NCI-H446 treated with DMSO at 0.1 percent for 48 hours (cell line): Measurements from ENCODE around the gene SLC4A7.
"Not testable (repeated sequence)": the region's sequence is repeated elsewhere in the genome, so short reads cannot be mapped to it uniquely, and the experiment has no call there.

Source experiments
- DNase-seq: peaks from one replicate; lab custom pipeline; 2025; lab: John Stamatoyannopoulos, UW

The SLC4A7 gene

DNA sequence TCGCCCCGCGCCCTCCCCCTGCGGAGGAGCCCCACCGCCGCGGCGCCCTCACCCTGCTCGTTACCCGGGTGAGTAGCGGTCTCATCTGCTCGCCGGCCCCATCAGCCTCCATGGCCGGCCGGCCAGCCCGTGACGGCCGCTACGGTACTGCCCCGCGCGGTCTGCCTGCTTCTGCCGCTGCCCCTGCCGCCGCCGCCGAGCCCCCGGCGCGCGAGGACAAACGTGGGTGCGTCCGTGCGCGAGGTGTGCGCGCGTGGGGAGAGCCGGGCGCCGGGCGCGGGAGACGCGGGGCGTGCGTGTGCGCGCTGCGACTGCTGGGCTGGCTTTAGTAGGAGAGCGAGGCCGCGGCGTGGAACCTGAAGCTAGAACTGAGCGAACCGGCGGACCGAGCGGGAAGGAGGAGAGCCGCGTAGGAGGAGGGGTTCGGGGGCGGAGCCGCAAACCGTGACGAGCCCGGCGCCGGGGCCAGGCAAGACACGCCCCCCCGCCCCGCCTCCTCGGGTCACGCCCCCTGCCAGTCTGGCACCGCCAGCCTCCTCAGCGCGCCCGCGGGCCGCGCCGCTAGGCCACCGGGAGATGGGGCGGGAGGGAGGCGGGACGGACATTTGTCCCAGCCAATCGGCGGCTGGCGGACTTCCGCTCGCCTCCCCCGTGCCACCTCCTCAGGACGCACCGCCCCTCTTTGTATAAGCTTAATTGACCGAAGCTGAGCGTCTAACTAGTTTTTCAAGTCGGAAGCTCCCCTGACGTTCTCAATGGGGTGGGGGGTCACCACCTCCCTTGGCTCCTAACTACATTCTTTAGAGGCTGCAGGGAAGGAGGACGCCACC is at the start of gene SLC4A7:
Gene SLC4A7 (minus strand): TSS at position 370 of the 830 bp plus-strand sequence. CDS start 258 bp downstream, at position 112.
- peak; percentile 93 for DNase-seq

DNA sequence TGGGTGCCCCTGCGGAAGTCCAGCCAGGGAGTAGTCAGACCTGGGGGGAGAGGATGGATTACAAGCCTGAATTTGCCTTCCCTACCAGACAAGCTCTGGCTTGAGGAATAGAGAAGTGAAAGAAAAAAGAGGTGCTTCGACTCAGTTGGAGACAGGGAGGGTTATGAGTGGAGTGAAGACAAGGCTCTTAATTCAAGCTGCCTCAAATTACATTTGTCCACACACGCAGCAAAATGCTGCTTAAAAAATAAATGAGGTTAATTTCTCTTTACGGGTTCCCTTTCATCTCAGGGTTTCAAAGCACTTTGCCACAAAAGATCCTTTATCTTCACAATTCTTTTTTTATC is 49.0 kb upstream of the SLC4A7 start:
- no peak for DNase-seq

DNA sequence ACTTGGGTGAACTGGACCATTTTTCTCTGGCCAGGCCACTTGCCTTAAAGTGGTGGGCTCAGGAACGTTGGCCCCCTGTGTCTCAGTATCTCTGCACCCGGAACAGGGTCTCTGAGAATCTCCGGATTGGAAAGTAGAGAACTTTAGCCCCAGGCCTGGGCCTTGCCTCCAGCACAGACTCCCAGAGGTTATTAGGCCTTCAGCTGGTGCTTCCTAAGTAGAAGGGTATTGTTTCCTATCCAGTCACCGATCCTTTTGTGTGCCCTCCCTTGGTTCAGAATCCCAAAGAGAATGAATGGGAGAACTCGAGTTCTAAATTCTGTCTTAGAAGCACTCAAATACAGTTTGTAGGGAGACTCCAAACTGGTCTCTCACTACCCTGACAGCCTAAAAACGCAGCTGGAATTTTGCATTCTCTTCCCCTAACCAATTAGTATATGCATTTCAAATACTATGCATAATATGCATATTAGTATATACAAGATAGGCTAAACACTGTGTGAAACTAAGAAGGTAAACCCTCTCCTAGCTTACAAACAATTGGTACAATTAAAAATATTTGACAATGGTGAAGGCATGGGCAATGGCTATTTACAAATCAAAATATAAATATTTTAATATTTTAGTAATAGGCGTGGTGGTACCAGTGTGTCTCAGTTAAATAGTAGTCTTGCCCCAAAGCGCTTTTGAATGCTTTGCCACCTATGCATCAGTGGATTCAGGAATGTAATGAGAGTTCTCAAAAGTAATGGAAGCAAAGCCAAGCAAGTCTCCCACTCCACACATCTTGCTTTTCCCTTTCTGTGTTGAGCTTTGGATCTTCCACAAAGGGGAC is 48.5 kb upstream of the SLC4A7 start:
- DNase-seq: no peak

DNA sequence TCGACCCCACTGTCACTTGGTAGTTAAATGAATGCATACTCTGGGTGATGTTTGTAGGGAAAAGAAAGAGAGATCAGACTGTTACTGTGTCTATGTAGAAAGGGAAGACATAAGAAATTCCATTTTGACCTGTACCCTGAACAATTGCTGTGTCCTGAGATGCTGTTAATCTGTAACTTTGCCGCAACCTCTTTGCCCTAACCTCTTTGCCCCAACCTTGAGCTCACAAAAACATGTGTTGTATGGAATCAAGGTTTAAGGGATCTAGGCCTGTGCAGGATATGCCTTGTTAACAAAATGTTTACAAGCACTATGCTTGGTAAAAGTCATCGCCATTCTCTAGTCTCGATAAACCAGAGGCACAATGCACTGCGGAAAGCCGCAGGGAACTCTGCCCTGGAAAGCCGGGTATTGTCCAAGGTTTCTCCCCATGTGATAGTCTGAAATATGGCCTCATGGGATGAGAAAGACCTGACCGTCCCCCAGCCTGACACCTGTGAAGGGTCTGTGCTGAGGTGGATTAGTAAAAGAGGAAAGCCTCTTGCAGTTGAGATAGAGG is 47.1 kb upstream of the SLC4A7 start:
- DNase-seq: not testable (repeated sequence)

DNA sequence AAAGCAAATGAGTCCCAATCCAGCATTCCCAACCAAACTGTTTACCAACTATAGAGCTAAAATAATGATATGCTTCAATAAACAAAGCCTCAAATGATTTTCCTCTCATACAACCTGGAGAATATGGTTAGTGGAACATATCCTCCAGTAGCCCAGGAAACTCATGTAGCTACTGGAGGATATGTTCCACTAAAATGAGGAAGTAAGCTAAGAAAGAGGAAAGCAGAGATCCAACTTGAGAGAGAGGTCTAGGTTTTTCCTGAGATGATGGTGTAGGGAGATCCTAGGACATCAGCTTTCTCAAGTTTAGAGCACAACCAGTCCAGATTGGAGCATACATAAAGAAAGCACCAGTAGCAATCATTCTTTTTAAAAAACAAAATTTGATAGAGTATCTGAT is 44.6 kb upstream of the SLC4A7 start:
- no peak for DNase-seq

DNA sequence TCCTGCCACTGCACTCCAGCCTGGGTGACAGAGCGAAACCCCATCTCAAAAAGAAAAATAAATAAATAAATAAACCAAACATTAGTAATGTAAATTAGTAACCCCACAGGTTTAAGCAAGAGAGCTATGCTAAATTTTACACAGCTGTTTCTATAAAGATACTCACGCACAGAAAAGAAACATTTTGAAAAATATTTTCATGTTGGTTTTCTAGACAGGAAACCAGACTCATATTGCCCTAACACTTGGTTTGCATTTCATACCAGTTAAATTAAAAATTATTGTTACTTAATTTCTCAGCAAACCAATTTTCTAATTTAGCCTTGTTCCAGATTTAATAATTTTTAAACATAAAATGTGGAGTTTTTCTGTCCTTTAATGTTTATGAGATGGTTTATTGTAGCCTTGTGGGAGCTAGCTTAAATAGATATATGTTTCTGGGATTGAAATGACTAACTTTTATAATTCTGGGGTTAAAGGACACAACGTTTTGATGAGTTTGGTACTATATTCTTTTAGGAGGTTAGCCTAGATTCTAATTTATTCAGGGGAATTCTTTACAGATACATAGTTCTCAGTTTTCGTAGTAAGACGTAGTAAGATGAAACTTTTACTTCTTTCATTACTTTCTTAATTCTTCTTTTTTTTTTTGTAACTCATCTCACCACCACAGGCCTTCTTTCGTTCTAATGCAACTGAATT is 42.6 kb upstream of the SLC4A7 start:
- no peak for DNase-seq

DNA sequence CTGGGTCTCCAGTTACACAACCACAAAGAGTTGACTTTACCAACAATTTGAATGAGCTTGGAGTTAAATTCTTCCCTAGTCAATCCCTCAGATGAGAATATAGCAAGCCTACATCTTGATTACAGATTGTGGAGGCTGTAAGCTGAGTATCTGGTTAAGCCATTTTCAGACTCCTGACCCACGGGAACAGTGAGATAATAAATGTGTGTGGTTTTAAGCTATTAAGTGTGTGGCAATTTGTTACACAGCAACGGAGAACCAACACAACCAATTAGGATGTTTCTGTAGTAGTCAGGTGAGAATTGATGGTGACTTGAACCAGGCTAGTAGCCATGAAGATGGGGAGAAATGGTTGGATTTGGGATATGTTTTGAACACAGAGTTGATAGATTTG is 37.7 kb upstream of the SLC4A7 start:
- no peak for DNase-seq

DNA sequence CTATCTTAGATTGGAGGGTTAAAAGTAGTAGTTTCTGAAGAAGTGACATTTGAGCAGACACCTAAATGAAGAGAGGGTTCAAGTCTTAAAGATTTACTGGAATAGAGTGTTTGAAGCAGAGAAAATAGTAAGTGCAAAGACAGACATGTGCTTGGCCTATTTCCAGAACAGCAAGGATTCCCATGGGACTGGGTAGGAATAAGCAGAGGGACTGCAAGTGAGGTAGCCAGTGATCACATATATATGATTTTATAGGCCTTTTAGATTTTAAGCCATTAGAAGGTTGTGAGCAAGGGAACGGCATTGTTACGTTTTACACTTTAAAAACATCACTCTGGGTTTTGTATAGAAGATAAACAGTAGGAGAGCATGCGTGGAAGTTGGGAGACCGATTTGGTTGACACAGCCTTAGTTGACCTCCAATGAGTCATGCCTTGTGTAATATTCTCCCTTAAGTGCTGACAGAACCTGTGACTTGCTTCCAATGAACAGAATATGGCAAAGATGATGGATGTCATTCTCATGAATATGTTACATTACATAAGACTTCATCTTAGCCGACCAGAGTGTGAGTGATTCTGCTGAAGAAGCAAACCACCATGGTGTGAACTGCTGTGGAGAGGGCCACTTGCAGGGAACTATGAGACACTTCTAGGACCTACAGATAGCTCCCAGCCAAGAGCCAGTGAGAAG is 37.1 kb upstream of the SLC4A7 start:
- DNase-seq: peak; percentile 25

DNA sequence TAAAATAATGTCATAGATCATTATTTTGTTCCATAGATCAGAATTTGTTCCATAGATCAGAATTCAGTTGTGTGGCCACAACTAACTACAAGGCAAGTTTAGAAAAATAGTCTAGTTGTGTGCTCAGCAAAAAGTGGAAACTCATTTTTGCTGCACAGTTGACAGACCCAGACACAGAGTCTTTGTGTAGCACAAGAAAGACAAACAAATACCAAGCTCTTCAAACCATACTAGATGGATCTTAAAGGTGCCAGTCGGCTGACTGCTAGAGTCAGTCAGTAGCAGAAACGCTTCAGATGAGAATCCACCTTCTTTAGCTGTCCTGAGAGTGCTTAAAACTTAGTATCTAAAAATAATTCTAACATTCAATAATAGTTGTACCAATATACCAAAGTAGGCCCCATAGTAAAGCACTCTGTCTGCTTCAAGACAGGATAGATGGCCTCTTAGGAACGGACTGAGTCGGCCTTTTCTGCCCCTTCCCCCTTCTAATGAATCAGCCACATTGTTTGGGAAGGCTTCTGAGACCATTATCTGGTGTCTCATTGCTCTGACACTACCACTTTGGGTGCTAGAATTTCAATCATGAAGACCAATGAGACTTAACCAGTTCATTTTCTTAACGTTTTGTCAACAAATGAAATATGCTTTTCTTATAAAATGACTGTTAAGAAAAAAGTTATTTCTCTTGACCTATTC is 27.7 kb upstream of the SLC4A7 start:
- DNase-seq: no peak

DNA sequence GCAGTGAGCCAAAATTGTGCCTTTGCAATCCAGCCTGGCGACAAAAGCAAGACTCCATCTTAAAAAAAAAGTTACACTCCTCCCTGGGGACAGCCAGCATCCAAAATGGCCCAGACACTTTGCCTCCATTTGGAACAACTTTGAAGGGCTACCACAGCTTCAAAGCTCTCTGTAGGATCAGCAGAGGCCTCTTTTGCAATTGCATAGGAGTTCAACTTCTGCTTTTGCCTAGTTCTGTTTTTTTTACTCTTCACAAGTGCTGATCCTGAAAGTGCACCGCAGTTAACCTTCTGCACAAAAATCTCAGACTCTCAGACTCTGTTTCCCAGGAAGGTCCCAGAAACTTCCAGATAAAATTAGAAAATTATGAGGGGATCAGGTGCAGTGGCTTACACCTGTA is 25.2 kb upstream of the SLC4A7 start:
- no peak for DNase-seq

DNA sequence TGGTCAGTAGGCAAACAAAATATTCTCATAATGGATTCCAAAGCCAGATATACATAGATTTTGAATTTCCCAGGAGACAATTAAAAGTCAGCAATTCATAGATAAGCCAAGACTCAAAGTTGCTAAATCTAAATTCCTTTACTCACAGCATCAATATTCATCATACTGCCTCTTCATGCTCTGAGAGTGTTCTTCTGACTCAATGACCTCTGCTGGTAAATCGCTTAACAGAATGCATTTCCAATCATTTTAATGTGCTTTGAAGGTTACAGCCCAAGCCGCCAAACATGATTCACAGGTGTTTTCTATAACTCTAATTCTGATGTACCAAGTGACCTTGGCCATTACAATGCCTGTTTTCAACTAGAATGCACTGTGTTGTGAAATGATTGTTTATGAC is 24.2 kb upstream of the SLC4A7 start:
- DNase-seq: no peak

DNA sequence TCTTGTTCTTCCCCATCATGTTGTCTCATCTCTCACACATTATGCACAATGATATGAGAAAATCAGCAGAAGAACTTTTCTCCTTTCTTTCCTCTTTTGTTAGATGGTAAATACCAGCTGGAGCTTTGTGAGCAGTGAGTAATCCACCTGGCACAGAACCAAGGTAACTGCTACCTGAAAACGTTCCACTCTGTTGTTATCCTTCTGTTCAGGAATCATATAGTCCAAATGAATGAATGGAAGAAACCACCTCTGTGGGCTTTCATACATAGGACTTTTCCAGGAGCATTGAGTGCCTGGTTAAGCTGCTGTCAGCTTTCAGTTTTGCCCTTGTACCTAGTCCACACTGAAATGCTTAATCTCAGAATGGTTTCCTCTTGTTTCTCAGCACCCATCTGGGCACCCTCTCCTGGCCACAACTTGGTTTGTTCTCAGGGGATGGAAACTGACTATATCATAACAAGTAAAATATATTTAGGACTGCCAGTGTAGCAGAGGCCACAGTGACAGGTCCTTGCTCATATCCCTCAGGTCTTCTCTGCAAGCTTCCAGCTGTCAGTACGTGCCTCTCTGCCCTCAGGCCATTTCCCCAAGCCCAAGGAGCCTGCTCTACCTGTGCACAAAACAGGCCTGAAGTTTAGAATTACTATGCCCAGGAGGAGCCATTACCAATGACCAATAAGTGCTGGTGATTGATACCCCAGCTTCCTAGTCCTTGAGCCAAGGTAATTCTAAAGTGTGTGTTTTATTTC is 23.5 kb upstream of the SLC4A7 start:
- DNase-seq: no peak

DNA sequence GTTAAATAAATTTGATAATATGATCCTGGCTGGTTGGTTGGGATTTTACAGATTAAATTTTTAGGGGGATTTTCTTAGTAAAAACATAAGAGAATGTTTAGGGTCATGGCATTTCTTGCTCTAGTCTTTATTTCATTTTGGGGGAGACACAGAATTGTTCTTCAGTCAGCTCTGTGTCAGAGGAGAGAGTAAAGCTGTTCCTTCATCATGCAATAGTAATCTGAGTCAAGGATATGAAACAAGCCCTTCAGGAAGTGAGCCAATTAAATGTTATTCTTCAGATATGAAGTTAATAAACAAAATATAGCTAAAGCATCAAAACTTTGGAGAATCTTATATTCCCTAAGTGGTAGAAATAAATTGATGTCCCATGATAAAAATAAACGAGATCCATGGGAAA is 22.9 kb upstream of the SLC4A7 start:
- no peak for DNase-seq

DNA sequence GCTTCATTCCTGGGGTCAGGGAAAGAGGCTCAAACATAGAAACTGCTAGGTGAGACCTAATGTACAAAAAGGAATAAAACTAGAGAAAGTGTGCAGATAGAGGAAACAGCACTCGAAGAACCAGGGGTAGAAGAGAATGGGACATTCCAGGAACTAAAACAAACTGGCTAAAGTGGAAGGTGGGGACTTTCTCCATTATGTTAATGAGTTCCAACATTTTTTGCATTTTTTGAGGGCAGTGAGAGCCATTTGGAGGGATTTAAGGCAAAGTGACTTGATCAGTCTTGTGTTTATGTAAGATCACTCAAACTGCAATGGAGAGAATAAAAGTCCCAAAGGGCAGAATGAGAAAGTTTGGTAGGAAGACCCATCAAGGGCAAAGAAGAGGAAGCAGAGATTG is 20.6 kb upstream of the SLC4A7 start:
- DNase-seq: no peak

DNA sequence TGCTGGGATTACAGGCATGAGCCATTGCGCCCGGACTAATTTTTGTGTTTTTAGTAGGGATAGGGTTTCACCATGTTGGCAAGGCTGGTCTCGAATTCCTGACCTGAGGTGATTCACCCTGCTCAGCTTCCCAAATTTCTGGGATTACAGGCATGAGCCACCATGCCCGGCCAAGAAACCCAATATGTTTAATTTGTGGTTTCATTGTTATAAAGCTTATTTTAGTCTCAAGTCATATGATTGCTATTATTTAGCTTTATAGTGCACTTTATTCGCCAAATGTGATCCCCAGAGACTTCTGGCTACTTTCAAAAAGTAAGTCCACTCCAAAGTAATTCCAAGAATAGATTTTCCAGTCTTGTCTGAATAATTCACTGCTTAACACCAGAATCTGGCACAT is 19.3 kb upstream of the SLC4A7 start:
- peak; percentile 16 for DNase-seq

DNA sequence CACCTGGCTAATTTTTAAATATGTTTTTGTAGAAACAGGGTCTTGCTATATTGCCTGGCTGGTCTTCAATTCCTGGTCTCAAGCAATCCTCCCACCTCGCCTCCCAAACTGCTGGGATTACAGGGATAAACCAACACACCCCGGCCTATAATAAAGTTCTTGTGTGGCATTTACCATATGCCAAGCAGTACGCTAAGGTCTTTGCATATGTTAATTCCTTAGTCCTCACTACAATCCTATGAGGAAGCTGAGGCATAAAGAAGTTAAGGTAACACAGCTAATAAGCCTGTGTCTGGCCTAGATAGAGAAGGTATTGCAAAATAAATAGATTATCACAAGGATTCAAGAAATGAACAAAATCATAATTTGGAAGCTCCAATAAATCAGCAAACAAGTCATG is 17.6 kb upstream of the SLC4A7 start:
- no peak for DNase-seq

DNA sequence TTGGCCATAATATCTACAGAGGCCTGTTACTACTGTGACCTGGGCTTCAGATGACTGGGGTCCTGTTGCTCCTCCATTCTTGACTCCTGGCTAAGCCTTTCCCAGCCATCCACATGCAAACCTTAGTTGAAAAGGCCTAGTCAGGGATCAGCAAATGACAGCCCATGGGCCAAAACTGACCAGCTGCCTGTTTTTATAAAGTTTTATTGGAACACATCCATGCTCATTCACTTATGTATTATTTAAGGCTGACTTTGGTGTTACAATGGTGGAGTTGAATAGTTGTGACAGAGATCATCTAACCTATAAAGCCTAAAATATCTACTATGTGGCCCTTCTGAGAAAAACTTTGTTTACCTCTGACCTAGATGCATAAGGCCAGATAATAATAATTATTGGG is 16.8 kb upstream of the SLC4A7 start:
- no peak for DNase-seq

DNA sequence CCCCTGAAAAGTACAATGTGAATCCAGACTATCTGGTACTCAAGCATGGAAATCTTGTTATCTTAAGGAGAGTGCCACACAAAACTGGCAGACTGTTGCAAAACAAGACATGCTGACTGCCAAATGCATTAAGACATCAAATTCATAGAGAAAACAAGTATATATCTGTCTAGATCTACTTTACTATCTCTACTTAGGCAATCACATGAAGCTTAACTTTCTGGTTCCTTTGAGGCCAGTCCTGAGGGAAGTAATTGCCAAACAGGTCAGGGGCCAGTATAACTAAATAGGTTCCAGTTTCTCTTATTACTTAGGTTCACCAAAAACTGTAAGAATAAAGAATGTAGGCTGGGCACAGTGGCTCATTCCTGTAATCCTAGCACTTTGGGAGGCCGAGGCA is 15.9 kb upstream of the SLC4A7 start:
- no peak for DNase-seq

DNA sequence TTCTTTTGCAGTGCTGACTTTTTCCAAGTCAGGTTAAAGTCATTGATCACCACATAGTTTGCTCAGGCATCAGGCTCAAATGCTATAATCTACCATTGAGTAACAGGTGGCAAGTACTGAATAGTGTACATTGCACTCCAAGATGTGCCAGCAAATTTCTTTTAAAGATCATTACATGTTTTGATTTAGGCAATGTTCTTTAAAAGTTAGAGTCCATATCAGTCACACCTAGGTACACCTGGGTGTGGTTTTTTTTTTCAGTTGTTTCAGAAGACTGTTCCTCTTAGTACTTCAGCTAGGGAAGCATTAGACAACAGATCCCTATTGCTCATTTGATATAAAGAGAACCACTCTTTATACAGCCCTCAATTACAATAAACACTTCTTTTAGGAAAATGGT is 10.6 kb upstream of the SLC4A7 start:
- no peak for DNase-seq

DNA sequence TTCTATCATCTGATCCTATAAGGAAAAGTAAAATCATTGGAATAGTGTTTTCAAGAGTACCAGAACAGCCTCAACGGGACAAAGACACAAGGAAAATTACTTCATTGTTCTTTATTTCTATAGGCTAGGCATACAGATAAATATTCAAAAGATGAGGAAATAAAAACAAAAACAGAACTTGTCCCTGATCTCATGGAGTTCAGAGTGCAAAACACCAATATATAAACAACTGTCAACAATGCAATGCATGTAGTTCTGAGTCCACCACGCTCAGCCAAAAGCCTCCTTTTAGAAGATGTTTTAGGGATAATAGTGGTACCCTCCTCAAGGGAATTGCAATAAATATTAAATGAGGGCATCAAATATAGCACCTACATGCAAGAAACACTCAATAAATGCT is 4.6 kb upstream of the SLC4A7 start:
- DNase-seq: no peak

DNA sequence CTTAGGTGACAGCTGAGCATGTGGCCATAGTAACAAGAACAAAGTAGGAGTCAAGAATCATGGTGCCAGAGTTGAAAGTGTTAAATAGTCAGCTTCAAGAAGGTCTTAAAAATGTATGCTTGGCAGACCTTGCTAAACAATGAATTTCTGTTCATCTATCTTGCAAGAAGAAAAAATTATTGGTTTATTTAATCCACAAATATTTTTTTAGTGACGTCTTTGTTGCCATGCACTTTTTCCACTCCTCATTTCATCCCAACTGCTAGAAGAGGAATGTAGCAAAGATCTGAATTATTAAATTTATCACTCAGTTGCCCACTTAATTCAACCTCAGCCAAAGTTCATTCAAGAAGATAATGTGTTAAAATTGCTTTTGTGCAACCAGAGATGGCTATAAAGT is 3.2 kb upstream of the SLC4A7 start:
- DNase-seq: no peak
